ENCODE results near the gene CGB5. TPM values are rescaled to one million over a fixed set of nuclear protein-coding genes. Genes with fewer than 3 reads are reported as not detected.

The CGB5 gene
- total and polyA plus RNA-seq, 2 experiments from 2014 or later, result not detected

DNA sequence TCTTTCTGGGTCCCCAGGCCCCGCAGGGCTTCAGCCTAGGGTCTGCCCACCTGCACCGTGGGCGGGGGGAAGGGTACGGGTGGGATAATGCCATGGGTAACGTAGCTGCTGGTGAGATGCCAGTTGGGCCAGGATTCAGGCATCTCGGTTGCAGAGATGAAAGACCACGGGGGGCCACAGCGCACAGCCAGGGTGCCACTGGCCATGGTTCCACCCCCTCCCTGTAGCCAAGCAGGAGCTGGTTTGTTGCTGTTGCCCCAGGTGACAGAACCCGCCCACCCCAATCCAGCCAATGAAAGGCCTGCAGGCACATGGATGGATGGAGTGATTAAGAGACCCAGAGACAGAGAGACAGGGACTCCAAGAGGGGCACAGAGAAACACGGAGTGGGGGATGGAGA is 14.9 kb downstream of the CGB5 start:
- no peak overlapping the region for H3K27ac Mint-ChIP-seq
- Histone ChIP-seq H3K4me3 (peak overlapping the region; percentile 73; the same call in 1 of the 2 replicates), H2AFZ (no peak overlapping the region), H3K27ac (ENCODE audit: low read depth) (no peak overlapping the region), H3K27me3 (ENCODE audit: insufficient read depth) (peaks cover 63% of the 10 kb centered on the region), H3K36me3 (ENCODE audit: insufficient read depth) (no peaks in the 10 kb centered on the region), H3F3A (replicated peaks; ENCODE audit: low read depth) (no peaks in the 10 kb centered on the region), H3K79me2 (replicated peaks; ENCODE audit: insufficient read depth) (no peaks in the 10 kb centered on the region), H3K9me2 (ENCODE audit: insufficient read depth) (no peaks in the 10 kb centered on the region), H3K4me2 (peak overlapping the region; percentile 95; the same call in 1 of the 2 replicates), H4K20me1 (replicated peaks; ENCODE audit: insufficient read depth) (no peaks in the 10 kb centered on the region), H3K4me1 (ENCODE audit: insufficient read depth) (peaks cover 15% of the 10 kb centered on the region)
- no peak for DNase-seq (ENCODE audit: low spot score)
- no peaks in the 10 kb centered on the region; the same call in 2 of the 3 replicates for H3K9me3 Mint-ChIP-seq
- peaks cover 56% of the 10 kb centered on the region for H3K27me3 Mint-ChIP-seq (ENCODE audit: insufficient read depth, low read depth, poor library complexity)
- peaks cover 15% of the 10 kb centered on the region for H3K4me1 Mint-ChIP-seq
- no peak overlapping the region for H3K4me3 Mint-ChIP-seq
- no peaks in the 10 kb centered on the region for H3K36me3 Mint-ChIP-seq (ENCODE audit: low read depth)
- TF ChIP-seq EZH2phosphoT487 (IDR thresholded peaks at IDR 0.05; ENCODE audit: unreplicated experiment) (no peak), EZH2 (IDR thresholded peaks at IDR 0.05; ENCODE audit: low read depth, unreplicated experiment) (no peak), ZNF462 (CRISPR knock-in tag; IDR thresholded peaks at IDR 0.05) (no peak), ZNF331 (CRISPR knock-in tag; IDR thresholded peaks at IDR 0.05; ENCODE audit: low read depth) (no peak), JUNB (IDR thresholded peaks at IDR 0.05; ENCODE audit: unreplicated experiment) (no peak), STAT1 (IDR thresholded peaks at IDR 0.05; ENCODE audit: unreplicated experiment) (no peak), ETS1 (IDR thresholded peaks at IDR 0.05) (no peak), NANOG (IDR thresholded peaks at IDR 0.05; ENCODE audit: borderline replicate concordance) (no peak), CREB1 (CRISPR knock-in tag; IDR thresholded peaks at IDR 0.05; ENCODE audit: low read depth) (no peak), POLR2AphosphoS5 (IDR thresholded peaks at IDR 0.05; ENCODE audit: low read depth) (no peak), ZNF114 (CRISPR knock-in tag; IDR thresholded peaks at IDR 0.05) (no peak), CTCF (conservative IDR thresholded peaks at IDR 0.05; ENCODE audit: low read depth in 2 of 2) (no peak)
- TF ChIP-seq, protein P1, sequence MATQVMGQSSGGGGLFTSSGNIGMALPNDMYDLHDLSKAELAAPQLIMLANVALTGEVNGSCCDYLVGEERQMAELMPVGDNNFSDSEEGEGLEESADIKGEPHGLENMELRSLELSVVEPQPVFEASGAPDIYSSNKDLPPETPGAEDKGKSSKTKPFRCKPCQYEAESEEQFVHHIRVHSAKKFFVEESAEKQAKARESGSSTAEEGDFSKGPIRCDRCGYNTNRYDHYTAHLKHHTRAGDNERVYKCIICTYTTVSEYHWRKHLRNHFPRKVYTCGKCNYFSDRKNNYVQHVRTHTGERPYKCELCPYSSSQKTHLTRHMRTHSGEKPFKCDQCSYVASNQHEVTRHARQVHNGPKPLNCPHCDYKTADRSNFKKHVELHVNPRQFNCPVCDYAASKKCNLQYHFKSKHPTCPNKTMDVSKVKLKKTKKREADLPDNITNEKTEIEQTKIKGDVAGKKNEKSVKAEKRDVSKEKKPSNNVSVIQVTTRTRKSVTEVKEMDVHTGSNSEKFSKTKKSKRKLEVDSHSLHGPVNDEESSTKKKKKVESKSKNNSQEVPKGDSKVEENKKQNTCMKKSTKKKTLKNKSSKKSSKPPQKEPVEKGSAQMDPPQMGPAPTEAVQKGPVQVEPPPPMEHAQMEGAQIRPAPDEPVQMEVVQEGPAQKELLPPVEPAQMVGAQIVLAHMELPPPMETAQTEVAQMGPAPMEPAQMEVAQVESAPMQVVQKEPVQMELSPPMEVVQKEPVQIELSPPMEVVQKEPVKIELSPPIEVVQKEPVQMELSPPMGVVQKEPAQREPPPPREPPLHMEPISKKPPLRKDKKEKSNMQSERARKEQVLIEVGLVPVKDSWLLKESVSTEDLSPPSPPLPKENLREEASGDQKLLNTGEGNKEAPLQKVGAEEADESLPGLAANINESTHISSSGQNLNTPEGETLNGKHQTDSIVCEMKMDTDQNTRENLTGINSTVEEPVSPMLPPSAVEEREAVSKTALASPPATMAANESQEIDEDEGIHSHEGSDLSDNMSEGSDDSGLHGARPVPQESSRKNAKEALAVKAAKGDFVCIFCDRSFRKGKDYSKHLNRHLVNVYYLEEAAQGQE (IDR thresholded peaks at IDR 0.05; ENCODE audit: unreplicated experiment), result no peak
- ATAC-seq, result peak; percentile 23

All from GM23338 (cell line).